ENCODE measurements around the gene EML1.
"Not testable (repeated sequence)": the region's sequence is repeated elsewhere in the genome, so short reads cannot be mapped to it uniquely, and the experiment has no call there.

Gene EML1

GRCh38 chr14:99930420-99931274 is 137.4 kb downstream of the EML1 start:
- in situ Hi-C loops (cut with MboI; ENCODE audit: low sequenced_read_pairs) = no loop called here

GRCh38 chr14:99931308-99931707 is 138.1 kb downstream of the EML1 start:
- in situ Hi-C loops (cut with MboI; ENCODE audit: low sequenced_read_pairs) = no loop called here

GRCh38 chr14:99936056-99936455 is 142.8 kb downstream of the EML1 start:
- in situ Hi-C loops (cut with MboI; ENCODE audit: low sequenced_read_pairs) = no loop called here

- in situ Hi-C loops (cut with MboI; ENCODE audit: low sequenced_read_pairs) = no loop called here
Observed at GRCh38 chr14:99936738-99937474, 143.7 kb downstream of the EML1 start.

- in situ Hi-C loops (cut with MboI; ENCODE audit: low sequenced_read_pairs) = no loop called here
Observed at GRCh38 chr14:99937475-99938244, 144.4 kb downstream of the EML1 start.

- in situ Hi-C loops (cut with MboI; ENCODE audit: low sequenced_read_pairs) = no loop called here
Observed at GRCh38 chr14:99938376-99938775, 145.2 kb downstream of the EML1 start.

- in situ Hi-C loops (cut with MboI; ENCODE audit: low sequenced_read_pairs) = no loop called here
Observed at GRCh38 chr14:99938896-99939295, 145.7 kb downstream of the EML1 start.

GRCh38 chr14:99939421-99939820 is 146.2 kb downstream of the EML1 start:
- in situ Hi-C loops (cut with MboI; ENCODE audit: low sequenced_read_pairs) = no loop called here

- in situ Hi-C loops (cut with MboI; ENCODE audit: low sequenced_read_pairs) = no loop called here
Observed at GRCh38 chr14:99940064-99940463, 146.9 kb downstream of the EML1 start.

- in situ Hi-C loops (cut with MboI; ENCODE audit: low sequenced_read_pairs) = no loop called here
Observed at GRCh38 chr14:99941211-99941610, 148.0 kb downstream of the EML1 start.

- in situ Hi-C loops (cut with MboI; ENCODE audit: low sequenced_read_pairs) = no loop called here
Observed at GRCh38 chr14:99943620-99944019, 150.4 kb downstream of the EML1 start.

GRCh38 chr14:99944241-99944651 is 151.0 kb downstream of the EML1 start:
- in situ Hi-C loops (cut with MboI; ENCODE audit: low sequenced_read_pairs) = no loop called here

- in situ Hi-C loops (cut with MboI; ENCODE audit: low sequenced_read_pairs) = no loop called here
Observed at GRCh38 chr14:99945732-99946651, 152.8 kb downstream of the EML1 start.

GRCh38 chr14:99946652-99947489 is 153.7 kb downstream of the EML1 start:
- in situ Hi-C loops (cut with MboI; ENCODE audit: low sequenced_read_pairs) = no loop called here

GRCh38 chr14:99947695-99948094 is 154.5 kb downstream of the EML1 start:
- in situ Hi-C loops (cut with MboI; ENCODE audit: low sequenced_read_pairs) = no loop called here

GRCh38 chr14:99949011-99949732 is 156.0 kb downstream of the EML1 start:
- in situ Hi-C loops (cut with MboI; ENCODE audit: low sequenced_read_pairs) = not testable (repeated sequence)

GRCh38 chr14:99950181-99950580 is 157.0 kb downstream of the EML1 start:
- in situ Hi-C loops (cut with MboI; ENCODE audit: low sequenced_read_pairs) = no loop called here

- in situ Hi-C loops (cut with MboI; ENCODE audit: low sequenced_read_pairs) = no loop called here
Observed at GRCh38 chr14:99951085-99951484, 157.9 kb downstream of the EML1 start.

GRCh38 chr14:99952039-99952438 is 158.8 kb downstream of the EML1 start:
- in situ Hi-C loops (cut with MboI; ENCODE audit: low sequenced_read_pairs) = no loop called here
